GM12864 (cell line): Measurements from ENCODE around the gene PGM2.

Experiments
- DNase-seq: peaks from one replicate; pipeline ENCODE4 v3.0.0-alpha.2; 2011; ENCODE audit warnings: low read depth
- H3K4me3 ChIP-seq: 2 replicates; pipeline ENCODE4 v1.5.1; 2011; ENCODE audit warnings: mild to moderate bottlenecking, low read depth, low read length, control low read depth
- CTCF ChIP-seq: IDR thresholded peaks from 2 replicates; pipeline ENCODE4 v1.5.1; 2011; ENCODE audit warnings: low read depth, mild to moderate bottlenecking, moderate library complexity, low read length, control low read depth, inconsistent platforms; ENCODE audit errors: missing control alignments

PGM2 gene

GRCh38 chr4:37862961-37863360 is 36.5 kb downstream of the PGM2 start:
- no peak for TF ChIP-seq CTCF

GRCh38 chr4:37864786-37865185 is 38.3 kb downstream of the PGM2 start:
- TF ChIP-seq CTCF: no peak
- no peak overlapping the region for H3K4me3 ChIP-seq
- no peak for DNase-seq

More at GRCh38 chr4:37862961-37863360, 36.5 kb downstream of the PGM2 start:
- H3K4me3 ChIP-seq: no peak overlapping the region
- no peak for DNase-seq

- no peak for TF ChIP-seq CTCF
- no peak for DNase-seq
- H3K4me3 ChIP-seq: no peak overlapping the region
Measured at GRCh38 chr4:37865450-37865849, 39.0 kb downstream of the PGM2 start.

GRCh38 chr4:37867102-37867501 is 40.6 kb downstream of the PGM2 start:
- no peak overlapping the region for H3K4me3 ChIP-seq
- TF ChIP-seq CTCF: no peak
- no peak for DNase-seq

- no peak for TF ChIP-seq CTCF
- H3K4me3 ChIP-seq: no peak overlapping the region
- no peak for DNase-seq
Measured at GRCh38 chr4:37868238-37868637, 41.8 kb downstream of the PGM2 start.

- TF ChIP-seq CTCF: no peak
- DNase-seq: no peak
- no peak overlapping the region for H3K4me3 ChIP-seq
Measured at GRCh38 chr4:37872310-37872988, 46.0 kb downstream of the PGM2 start.

- TF ChIP-seq CTCF: no peak
- DNase-seq: no peak
- no peak overlapping the region for H3K4me3 ChIP-seq
Measured at GRCh38 chr4:37873386-37873785, 46.9 kb downstream of the PGM2 start.
